Activated CD4-positive, CD25-positive, alpha-beta regulatory T cell treated with anti-CD3 and anti-CD28 coated beads, Interleukin-2, amount 50 U/mL, for 24 hours (primary cell): ENCODE data around the gene ASAP3.

Experiments used
- ATAC-seq, 2 donors: fragments of 150-1000 bp; cut with Tn5 transposase; one replicate each; pipeline ENCODE4 v1.10.0; 2021; ENCODE audit warnings: mild to moderate bottlenecking in 1 of 2, moderate library complexity in 1 of 2

Gene ASAP3

DNA sequence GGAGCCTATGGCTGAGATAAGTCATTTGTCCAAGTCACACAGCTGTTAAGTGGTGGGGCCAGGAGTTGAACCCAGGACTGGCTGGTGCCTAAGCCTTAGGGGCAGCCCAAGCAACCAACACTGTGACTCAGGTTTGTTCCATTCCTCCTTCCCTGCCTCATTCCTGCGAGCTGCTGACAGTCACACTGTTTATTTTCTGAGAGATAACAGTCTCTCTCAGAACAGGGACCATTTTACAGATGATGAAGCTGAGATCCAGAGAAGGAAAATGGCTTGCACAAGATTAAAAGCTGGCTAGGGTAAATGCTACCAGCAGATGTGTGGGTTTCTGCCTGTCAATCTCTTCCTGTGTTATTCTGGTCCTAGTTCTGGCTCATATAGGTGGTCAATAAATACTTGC, 35.1 kb downstream of the ASAP3 start:
- no peak for ATAC-seq

DNA sequence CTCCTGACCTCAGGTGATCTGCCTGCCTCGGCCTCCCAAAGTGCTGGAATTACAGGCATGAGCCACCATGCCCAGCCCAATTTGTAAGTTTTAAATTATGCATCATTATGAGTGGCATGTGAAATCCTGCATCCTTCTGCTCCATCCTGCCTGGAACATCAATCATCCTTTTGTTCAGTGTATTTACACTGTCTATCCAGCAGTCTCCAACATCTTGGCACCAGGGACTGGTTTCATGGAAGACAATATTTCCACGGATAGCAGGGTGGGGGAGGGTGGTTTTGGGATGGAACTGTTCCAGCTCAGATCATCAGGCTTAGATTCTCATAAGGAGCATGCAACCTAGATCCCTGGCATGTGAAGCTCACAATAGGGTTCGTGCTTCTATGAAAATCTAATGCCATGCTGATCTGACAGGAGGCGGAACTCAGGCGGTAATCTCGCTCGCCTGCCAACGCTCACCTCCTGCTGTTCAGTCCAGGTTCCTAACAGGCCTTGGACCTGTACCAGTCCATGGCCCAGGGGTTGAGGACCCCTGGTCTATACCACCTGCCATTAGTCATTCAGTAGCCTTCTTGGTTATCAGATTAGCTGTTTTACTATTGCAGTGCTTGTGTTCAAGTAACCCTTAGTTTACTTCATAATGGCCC, 37.2 kb downstream of the ASAP3 start:
- ATAC-seq: no peak

DNA sequence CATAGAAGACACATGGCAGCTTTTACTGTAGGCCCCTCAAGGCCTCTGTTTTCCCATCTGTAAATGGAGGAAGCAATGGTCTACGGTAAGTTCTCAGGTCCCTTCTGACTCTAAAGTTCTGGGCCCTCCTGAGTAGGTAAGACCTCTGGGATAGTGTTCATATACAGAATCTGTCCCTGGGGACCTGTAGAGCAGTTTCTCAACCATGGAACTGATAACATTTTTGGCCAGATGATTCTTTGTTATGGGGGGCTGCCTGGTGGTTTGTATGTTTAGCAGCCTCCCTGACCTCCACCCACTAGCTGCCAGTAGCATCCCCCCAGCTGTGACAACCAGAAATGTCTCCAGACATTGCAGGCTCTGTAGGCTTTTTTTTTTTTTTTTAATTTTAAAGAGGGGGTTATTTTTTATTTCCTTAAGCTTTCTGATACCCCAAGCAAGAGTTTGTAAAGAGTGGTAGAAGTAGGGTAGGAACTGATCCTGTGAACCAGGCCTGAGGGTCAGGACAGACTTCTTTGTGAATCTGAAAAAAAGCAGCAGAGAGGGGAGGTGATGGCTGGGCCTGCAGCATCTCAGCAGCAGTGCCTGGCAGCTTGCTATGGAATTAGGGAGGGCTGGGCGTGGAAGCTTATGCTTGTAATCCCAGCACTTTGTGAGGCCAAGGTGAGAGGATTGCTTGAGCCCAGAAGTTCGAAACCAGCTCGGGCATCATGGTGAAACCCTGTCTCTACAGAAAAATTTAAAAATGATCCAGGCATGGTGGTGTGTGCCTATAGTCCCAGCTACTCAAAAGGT, 39.2 kb downstream of the ASAP3 start:
- no peak for ATAC-seq

DNA sequence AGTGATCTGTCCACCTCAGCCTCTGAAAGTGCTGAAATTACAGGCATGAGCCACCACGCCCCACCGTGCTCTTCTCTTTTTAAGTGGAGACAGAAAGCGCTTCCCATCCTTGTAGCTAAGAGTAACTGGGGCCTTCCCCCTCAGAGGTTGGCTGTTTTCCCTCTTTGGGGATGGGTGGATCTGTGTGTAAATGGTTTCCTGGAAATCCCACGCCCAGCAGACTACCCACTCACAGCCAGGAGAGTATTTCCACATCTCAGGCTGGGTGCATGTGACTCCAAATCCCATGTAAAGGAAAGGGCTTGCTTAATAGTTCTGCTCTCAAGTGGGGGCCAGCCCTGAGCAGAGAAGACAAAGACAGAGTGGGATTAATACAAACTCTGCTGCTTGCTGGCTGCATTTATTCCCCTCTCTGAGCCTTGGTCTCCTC, 39.9 kb downstream of the ASAP3 start:
- no peak for ATAC-seq

DNA sequence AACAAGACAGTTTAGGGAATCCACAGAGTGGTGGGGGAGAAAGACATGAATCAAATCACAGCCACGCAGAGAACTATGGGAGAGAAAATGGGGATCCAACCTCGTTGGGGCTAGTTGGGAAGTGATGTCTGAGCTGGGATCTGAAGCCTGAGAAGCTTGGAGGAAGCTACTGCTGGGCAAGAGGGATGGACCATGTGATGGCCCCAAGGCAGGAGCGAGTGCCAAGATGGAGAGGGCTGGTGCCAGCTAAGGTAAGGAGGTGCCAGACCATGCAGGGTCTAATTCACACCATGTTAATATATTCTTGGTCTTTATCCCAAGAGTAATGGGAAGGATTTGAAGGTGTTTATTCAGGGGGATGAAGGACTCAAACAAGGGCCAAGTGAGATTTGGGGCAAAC, 41.2 kb downstream of the ASAP3 start:
- ATAC-seq: no peak

DNA sequence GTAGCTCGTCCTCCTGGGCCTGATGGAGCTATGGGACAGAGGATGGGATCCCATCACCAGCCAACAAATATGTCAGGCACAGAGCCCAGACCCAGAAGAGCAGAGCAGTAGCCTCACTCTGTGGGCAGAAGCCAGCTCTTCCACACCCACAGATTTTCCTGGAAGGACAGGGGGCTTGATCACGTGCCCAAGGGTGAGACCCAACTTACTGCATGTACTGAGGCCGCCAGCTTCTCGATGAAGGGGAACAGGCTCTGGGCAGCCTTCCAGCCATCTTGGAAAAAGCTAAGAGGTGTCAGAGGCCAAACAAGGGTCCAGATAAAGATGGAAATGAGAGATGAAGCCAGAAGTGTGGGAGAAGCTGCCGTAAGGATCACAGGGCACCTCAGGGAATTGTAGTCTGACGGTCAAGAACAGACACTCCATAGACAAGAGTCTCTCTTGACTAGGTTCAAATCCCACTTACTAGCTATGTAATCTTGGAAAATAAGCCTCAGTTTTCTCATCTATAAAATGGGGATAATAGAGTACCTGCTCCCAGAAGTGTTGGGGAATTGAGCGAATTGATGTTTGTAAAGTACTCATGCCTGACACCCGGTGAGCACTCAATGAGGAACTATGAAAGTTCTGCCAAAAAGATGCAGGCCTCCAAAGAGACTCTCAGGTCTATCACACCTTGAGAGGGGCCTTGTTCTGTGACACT, 42.4 kb downstream of the ASAP3 start:
- ATAC-seq: no peak

DNA sequence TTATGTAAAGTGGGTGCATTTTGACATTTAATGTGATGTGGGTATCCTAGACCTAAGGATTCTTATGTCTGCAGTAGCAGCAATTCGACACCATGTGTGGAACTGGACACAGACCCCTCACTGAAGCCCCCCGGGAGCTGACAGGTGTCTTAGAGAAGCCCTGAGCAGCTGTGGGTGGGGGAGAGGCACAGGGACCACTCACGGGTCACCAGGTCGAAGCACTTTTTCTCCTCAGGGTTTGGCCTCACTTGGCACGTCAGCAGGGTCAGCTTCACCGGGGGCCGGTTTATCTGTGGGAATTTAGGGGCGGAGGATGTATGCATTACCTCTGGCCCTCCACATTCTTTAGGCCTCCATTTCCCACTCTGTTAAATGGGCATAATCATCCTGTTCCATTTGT, 45.4 kb downstream of the ASAP3 start:
- ATAC-seq: no peak

DNA sequence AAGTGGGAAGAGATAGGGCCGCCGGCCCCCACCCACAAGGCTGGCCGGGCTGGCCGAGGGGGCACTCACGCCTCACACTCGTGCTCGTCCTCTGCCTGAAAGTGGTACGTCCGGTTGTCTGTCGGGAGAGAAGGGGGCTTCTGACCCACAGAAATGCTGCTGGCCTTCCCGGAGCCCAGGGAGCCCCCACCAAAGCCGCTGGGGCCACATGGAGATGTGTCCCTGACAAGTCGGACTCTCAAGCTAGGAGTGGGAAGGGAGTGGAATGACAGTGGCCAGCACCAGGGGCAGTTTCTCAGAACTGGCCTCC, 46.7 kb downstream of the ASAP3 start:
- ATAC-seq: no peak

DNA sequence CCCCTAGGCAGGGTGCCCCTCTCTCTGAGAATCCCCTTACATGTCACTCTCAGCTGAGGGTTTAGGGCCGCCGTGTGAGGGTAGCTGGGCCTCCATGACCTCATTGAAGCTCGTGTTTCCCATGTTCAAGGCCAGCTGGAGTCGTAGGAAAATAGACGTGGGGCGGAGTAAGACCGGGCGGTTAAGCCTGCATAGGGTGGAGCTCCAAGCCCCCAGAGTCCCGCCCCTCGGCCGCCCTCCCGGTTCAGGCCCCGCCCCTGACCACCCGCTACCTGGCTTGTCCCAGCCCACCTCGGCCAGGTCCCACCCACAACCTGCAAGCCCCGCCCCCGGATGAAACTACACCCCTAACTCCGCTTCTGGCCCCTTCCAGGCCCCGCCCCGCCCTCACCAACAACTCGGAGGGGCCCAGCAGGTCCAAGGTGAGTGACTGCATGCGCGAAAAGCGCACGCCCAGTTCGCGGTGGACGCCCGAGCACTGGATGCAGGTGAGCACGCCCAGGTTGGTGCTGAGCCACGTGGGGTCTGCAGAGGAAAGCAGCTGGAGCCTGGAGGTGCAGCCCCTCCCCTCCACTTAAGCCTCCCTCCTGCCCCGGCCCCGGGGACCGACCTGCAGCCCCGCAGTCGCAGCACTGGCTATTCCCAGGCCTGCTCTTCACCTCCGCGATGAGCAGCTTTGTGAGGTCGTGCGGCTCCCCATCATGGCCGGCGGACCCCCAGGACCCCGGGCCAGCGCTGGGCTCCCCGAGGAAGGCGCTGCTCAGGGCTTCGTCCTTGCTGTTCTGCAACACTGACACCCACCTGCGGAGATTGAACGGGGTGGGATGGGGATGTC, 47.2 kb downstream of the ASAP3 start:
- ATAC-seq: no peak

DNA sequence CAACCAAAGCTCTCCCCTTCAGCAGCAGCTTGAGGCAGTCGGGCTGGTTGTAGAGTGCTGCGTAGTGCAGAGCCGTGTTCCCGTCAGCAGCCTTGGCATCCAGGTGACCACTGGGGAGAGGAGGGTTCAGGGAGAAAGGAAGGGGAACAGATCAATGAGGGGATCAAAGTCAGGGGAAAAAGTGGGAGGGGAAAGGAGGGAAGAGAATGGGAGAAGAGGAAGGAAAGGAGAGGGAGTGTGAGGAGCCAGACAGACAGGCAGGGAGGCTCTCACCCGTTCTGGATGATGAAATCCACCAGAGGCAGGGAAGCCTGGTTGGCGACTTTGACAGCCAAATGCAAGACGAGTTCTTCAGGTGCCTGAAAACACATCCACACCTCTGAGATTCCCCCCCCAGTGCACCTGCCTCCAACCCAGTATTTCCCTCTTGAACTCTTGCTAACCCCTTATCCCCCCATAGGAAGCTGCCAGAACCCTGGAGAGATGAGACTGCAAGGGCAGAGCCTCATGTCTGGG, 49.7 kb downstream of the ASAP3 start:
- no peak for ATAC-seq

DNA sequence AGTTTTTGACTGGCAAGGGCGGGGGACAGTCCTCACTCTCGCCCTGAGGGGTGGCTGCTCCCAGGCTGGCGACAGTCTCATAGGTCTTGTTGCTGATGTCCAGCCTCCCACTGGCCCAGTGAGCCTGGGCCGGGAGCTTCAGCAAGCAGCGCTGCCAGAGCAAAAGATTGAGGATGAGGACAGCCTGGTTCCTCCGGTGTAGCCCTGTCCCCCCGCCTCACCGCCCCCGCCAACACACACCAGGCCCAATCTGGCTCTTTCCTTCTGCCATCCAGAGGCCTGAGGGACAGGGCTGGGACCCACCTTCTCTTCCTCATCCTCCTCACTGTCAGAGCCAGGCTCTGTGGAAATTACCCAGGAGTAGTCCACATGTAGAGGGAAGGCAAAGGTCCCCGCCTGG, 50.9 kb downstream of the ASAP3 start:
- no peak for ATAC-seq

DNA sequence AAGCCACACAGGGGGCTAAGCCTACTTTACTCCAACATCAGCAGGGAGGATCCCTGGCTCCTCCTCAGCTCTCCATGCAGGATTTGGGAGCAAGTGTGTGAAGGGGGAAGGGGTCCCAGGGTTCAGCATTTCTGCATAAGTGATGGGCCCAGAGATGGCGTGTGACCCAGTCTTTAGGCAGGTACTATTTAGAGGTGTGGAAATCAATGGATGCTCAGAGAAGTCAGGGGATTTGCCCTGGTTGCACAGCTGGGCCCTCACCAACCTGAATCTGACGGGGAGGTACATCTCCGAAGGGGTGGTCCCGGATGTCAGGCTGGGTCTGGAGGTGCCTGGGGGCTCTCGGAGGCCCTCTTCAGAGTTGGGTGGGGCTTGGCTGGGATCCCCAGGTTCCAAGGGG, 52.5 kb downstream of the ASAP3 start:
- no peak for ATAC-seq

DNA sequence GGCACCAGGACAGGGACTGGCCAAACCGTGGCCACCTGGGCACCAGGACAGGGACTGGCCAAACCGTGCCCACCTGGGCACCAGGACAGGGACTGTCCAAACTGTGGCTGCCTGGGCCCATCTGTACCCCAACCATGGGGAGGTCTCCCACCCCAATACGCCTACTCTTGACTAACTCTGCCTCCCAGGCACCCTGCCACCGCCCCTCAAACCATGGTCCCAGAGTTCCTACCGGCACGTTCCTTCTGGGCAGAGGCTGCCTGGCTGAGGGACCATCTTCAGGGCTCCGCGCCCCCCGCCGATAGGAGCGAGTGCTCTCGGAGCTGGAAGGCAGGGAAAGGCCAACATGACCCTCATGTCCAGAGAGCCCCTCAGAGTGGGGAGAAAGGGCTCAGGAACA, 53.2 kb downstream of the ASAP3 start:
- ATAC-seq: no peak

DNA sequence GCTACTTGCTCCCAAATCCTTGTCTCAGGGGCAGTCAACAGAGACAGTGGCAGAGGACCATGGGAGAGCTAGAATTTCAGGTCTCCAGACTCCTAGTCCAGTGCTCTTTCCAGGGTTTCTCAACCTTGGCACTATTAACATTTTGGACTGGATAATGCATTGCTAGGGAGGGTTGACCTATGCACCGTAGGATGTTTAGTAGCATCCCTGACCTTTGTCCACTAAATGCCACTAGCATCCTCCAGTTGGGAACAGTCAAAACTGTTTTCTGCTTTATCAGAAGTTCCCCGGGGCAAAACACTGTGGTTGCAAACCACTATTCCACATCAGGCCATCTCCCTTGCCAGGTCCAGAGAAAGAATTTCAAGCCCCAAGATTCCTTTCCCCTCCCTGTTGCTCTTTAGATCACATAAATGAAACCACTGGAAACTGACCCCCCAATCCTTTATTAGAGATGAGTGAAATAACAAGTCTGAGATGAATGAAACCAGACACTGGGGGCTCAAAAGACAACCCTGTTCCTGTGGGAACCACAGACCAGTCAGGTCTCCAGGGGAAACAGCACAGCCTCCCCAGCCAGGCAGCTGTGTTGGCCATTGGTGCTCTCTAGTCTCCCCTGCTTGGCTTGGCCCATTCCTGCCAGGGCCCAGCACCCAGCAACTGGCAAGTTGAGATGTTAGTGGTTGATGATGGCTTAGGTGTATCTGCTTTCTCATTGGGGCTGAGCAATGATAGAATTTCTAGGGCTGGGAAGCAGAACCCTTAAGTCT, 55.7 kb downstream of the ASAP3 start:
- no peak for ATAC-seq

DNA sequence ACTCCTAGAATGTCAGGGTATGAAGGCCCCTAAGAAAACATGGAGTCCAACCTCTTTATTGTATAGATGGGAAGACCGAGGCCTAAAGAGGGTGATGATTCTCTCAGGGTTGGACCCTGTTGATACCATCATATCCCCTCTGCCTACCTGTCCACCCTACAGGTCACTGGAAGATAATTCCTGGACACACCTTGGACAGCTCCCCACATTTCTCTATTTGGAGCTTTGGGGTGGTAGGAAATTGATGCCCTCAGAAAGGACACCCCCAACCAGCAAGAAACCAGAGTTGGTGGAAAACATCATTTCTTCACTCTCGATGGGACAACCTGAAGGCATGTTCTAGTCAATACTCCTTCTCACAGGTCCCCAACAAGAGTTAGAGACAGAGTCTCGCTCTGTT, 56.4 kb downstream of the ASAP3 start:
- ATAC-seq: no peak

DNA sequence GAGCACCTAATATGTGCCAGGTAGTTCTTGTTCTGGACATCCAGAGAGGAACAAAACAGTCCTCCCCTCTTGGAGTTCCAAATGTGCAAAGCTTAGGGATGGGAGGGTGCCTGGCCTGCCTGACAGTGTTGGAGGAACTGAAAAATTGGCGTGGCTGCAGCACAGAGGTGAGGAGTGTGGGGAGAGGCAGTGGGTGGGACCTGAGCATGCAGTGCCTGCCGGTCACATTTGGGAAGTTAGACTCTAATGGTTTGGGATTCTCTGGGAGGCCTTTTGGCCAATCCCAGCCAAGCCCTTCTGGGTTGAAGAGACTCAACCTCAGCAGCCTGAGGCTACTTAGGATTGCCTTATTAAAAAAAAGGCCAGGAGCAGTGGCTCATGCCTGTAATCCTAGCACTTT, 57.2 kb downstream of the ASAP3 start:
- ATAC-seq: no peak

DNA sequence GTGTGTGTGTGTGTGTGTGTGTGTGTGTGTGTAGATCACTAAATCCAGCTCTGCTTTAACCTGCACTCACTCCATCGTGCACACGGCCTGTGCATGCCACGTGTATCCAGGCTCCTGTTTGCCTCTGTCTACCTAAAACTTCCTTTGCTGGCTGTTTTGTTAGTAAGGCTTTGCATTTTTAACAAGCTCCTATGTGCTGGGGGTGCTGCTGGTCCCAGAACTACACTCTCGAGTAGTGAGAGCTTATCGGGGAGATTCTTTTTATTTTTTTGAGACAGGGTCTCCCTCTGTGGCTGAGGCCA, 58.8 kb downstream of the ASAP3 start:
- no peak for ATAC-seq

DNA sequence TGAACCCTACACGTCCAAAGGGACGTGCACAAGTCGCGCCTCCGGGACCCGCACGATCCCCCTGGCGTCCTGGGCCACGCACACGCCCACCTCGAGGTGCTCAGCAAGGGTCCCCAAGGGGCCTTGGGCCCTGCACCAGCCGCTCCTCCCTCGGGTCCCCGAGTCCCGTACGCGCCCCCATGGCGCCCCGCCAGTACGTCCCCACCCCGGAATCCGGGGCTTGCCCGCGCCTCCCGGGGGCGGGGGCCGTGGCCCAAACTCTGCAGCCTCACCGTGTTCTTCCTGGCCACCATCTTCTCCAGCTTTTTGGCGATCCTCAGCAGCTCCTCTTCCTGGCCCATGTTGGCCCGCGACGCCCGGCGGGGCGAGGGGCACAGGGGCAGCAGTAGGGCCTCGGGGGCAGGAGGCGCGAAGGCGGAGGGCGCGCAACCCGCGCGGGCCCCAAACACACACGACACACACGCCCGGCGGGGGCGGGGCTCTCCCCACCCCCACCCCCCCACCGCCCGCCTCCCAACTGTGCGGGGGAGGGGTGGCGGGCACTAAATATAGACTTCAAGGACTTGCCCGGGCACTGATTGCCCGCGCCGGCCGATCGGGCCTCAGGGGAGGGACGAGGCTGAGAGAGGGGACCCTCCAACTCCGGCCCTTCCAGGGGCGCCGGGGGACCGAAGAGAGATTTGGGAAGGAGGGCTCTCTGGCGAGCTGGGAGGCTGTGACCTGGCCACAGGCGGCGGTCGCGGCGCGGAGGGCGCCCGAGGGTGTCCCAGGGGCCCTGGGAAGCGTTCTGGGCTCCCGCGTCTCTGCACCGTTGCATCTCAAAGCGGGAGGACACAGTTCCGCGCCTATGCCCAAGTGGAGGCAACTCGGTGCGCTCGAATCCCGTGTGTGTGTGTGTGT, 59.4 kb downstream of the ASAP3 start, which contains the start of gene TCEA3:
TCEA3 (minus strand) TSS at position 456 of the 900 bp plus-strand sequence; CDS start at position 341, 115 bp downstream.
- peak; percentile 26 to 30 for ATAC-seq

DNA sequence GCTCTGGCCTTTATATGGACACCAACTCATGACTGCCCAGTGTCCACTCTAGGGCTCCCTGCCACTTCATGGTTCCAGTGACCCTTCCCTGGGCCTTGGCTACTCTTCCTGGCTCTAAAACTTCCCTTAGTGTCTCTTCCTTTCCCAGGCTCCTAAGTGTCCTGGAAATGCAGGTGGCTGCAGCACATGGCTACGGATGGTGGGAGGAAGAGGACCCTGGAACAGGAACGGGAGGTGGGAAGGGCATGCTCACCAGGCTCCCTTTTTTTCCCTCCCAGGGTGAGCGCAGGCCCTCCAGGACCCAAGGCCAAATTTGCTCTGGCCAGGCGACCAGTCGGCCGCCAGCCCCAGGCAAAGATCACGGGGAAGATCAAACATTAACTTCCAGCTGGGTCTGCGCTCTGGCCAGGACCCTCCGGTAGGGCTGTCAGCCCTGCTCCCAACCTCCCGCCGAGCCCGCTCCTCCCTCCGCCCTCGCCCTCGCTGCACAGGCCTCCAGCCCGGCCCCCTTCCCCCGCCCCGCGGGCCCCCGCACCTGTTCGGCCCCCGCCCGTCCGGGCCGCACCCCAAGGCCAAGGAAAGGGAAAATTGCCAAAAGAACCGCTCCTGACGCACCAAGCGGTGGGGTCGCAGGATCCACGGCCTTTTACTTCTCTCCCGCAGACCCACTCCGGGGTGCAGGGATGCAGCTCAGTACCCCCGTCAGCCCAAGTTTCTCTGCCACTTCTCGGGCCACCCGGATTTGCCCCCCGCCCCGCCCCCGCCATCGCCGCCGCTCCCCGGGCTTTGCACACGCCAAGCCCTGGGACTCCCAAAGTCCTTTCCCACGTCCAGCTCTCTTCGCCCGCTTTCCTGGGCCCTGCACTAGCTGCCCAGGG, 60.3 kb downstream of the ASAP3 start:
- no peak for ATAC-seq

DNA sequence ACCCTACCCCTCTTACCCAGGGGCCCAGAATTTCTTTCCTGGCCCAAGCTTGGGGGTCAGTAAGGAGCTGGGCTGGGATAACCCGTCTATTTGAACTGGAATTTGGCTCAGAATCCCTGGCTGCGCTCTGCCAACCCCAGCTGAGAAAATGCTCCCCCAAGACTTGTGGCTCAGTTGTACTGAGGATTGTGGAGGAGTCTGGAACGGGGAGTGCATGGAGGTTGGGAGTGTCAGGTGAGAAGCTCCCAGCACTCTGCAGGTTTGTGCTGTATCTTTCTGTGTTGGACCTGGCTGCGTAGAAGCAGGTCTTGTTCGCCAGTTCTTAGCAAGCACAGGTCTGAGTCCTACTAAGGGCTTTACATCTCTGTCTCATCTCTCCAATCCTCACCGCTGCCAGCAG, 61.0 kb downstream of the ASAP3 start:
- no peak for ATAC-seq
